Stomach (tissue), 4 donors: ENCODE measurements around the gene OMA1.

Experiments
- CTCF ChIP-seq, 7 experiments: fragments of 450-650 bp in 4 of 7; fragments of 200-600 bp in 3 of 7; sonication (generic) in 3 of 7; IDR thresholded peaks; one replicate each; pipeline ENCODE4 v1.5.1; 2016 to 2019; ENCODE audit warnings: antibody characterized with exemption in 7 of 7, control low read depth in 2 of 7, mild to moderate bottlenecking in 1 of 7
- EP300 ChIP-seq: sonication (generic); formaldehyde crosslinking; IDR thresholded peaks from one replicate; pipeline ENCODE4 v1.6.1; 2017; ENCODE audit warnings: antibody characterized with exemption
- POLR2A ChIP-seq, 4 donors: fragments of 450-650 bp; IDR thresholded peaks; one replicate each; pipeline ENCODE4 v1.6.1; 2016; ENCODE audit warnings: antibody characterized with exemption in 4 of 4, control low read depth in 2 of 4, mild to moderate bottlenecking in 1 of 4, moderate library complexity in 1 of 4
- POLR2AphosphoS5 ChIP-seq, 3 donors: sonication (generic); formaldehyde crosslinking; IDR thresholded peaks; one replicate each; pipeline ENCODE4 v1.6.1; 2016; ENCODE audit warnings: antibody characterized with exemption in 3 of 3

- no peak for TF ChIP-seq CTCF (IDR thresholded peaks at IDR 0.05)
- no peak for TF ChIP-seq POLR2AphosphoS5 (IDR thresholded peaks at IDR 0.05)
- TF ChIP-seq EP300, result no peak
- TF ChIP-seq POLR2A (IDR thresholded peaks at IDR 0.05), result no peak
Measured at GRCh38 chr1:58476179-58476578, 70.3 kb downstream of the OMA1 start.
